GM12892 (cell line): ENCODE results near the gene PLEKHA4.

Experiments
- POLR2AphosphoS5 ChIP-seq: IDR thresholded peaks from 2 replicates; pipeline ENCODE4 v1.6.1; 2011; ENCODE audit warnings: low read depth, low read length, control low read depth
- TAF1 ChIP-seq: IDR thresholded peaks from 2 replicates; pipeline ENCODE4 v1.6.1; 2011; ENCODE audit warnings: low read depth, mild to moderate bottlenecking, control low read depth, low read length, borderline replicate concordance

GRCh38 chr19:48913114-48913889 lies 44.9 kb upstream of the PLEKHA4 start:
- TF ChIP-seq TAF1 (no peak), POLR2AphosphoS5 (no peak)
